ENCODE data around the gene PRRT1.
"Not testable (repeated sequence)": the region's sequence is repeated elsewhere in the genome, so short reads cannot be mapped to it uniquely, and the experiment has no call there.

The PRRT1 gene

GRCh38 chr6:32187725-32188380, 36.1 kb upstream of the PRRT1 start:
- DNase-seq, result not testable (repeated sequence)

DNA sequence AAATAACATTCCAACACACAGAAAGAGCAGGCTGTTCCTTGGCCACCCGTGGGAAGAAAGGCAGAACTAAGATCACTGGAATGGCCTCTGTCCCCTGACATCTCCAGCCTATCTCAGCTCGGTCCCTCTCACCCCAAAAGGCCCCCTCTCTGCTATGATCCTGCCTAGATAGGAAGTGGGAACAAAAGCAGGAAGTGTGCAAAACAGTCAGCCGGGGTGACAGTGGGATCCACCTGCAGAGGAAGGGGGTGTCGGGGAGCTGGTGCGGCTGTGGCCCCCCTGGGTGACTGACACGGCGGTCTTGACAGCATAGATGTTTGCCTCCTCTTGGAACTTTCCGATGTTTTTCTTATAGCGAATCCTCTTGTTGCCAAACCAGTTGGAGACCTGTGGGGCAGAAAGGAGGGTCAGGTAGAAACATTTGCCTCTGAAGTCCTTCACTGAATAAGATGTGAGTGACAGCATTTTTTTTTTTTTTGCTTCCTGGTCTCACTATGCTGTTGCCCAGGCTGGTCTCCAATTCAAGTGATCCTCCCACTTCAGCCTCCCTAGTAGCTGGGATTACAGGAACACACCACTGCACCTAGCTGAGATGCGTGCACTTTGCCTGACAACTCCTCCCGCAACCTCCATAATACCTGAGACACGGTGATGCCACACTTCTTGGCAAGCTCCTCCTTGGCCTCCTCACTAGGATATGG, 35.4 kb upstream of the PRRT1 start:
- DNase-seq, result no peak

GRCh38 chr6:32186151-32186840, 34.6 kb upstream of the PRRT1 start:
- not testable (repeated sequence) for DNase-seq

- not testable (repeated sequence) for DNase-seq
Observed at GRCh38 chr6:32185681-32186131, 34.0 kb upstream of the PRRT1 start.

GRCh38 chr6:32184084-32184640, 32.4 kb upstream of the PRRT1 start, which contains the start of gene AGER:
Gene AGER, minus strand, starts transcription at chr6:32184253. Its CDS starts 31 bp downstream, at chr6:32184222.
- no peak for DNase-seq

DNA sequence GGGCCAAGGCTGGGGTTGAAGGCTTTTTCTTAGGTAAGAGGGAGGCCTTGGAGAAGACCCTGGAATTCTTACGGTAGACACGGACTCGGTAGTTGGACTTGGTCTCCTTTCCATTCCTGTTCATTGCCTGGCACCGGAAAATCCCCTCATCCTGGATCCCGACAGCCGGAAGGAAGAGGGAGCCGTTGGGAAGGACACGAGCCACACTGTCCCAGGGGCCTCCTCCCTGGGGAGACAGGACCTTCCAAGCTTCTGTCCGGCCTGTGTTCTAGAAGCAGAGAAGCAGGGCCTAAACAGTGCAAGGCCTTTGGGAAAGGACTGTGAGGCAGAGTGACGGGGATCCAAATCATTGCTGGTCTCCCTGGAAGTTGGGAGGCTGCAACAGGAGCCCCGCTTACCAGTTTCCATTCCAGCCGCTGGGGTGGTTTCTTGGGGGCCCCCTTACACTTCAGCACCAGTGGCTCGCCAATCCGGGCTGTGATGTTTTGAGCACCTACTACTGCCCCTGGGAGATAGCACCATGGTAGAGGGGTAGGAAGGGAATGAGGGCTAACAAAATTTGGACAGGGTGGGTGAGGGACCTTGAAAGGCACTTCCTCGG, 31.8 kb upstream of the PRRT1 start:
- DNase-seq, result no peak

DNA sequence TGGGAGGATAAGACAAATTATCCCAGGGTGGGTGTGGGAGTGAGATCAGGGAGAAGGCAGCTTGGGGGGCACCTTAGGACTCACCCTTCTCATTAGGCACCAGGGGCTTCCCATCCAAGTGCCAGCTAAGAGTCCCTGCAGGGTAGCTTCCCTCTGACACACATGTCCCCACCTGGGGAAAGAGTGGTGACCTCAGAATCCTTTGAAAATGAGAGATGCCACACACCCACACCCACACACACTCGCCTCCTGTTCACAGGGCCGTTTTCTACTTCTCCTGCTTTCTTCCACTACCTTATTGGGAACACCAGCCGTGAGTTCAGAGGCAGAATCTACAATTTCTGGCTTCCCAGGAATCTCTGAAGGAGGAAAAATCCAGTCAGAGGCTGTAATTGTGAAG, 31.3 kb upstream of the PRRT1 start:
- DNase-seq, result no peak

DNA sequence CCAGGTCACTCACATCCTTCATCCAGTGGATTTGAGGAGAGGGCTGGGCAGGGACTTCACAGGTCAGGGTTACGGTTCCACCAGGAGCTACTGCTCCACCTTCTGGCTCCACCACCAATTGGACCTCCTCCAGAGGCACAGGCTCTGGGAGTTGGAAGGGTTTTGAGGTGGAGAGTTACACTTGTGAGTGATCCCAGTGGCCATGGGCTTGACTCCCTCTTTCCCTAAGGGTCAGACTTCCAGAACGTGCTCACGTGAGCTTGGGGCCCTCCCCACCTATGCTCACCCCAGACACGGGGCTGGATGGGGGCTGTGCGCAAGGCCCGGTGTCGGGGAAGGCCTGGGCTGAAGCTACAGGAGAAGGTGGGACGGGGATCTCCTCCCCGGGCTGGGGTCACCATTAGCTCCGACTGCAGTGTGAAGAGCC, 30.8 kb upstream of the PRRT1 start:
- no peak for DNase-seq

GRCh38 chr6:32181915-32182529, 30.3 kb upstream of the PRRT1 start:
- DNase-seq, result no peak

DNA sequence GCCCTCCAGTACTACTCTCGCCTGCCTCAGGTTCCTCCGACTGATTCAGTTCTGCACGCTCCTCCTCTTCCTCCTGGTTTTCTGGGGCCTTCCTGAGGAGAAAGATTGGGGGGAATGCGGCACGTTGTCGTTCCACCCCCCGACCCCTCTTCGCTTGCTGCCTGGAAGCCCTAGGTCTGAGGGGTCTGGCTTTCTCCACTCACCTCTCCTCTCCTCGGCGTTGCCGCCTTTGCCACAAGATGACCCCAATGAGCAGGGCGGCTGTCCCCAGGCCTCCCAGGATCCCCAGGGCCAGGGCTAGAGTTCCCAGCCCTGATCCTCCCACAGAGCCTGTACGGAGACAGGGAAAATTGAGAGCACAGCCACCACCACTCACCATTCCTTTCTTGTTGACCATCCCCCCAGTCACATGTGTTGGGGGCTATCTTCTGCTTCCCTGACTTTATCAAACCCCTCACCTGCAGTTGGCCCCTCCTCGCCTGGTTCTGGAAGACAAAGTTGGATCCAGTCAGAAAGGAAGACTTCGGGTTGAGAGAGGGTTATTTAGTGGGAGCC, 29.5 kb upstream of the PRRT1 start:
- DNase-seq, result no peak

DNA sequence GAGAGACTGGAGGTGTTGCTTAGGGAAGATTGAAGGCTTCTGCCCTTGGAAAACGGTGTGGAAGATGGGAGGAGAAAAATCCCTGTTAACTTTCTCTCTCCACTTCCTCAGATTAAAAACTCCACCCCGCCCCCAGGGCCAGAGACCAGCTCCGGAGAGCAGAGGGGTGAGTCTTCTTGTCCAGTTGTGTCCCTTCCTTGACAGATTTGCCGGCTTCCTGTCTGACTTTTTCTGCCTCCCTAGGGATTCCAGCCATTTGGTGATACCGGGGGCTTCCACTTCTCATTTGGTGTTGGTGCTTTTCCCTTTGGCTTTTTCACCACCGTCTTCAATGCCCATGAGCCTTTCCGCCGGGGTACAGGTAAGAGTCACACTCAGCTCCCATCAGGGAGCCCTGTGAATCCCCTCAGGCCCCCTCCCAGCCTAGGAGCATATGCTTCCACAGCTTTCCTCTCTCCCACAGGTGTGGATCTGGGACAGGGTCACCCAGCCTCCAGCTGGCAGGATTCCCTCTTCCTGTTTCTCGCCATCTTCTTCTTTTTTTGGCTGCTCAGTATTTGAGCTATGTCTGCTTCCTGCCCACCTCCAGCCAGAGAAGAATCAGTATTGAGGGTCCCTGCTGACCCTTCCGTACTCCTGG, 28.1 kb upstream of the PRRT1 start:
- no peak for DNase-seq

DNA sequence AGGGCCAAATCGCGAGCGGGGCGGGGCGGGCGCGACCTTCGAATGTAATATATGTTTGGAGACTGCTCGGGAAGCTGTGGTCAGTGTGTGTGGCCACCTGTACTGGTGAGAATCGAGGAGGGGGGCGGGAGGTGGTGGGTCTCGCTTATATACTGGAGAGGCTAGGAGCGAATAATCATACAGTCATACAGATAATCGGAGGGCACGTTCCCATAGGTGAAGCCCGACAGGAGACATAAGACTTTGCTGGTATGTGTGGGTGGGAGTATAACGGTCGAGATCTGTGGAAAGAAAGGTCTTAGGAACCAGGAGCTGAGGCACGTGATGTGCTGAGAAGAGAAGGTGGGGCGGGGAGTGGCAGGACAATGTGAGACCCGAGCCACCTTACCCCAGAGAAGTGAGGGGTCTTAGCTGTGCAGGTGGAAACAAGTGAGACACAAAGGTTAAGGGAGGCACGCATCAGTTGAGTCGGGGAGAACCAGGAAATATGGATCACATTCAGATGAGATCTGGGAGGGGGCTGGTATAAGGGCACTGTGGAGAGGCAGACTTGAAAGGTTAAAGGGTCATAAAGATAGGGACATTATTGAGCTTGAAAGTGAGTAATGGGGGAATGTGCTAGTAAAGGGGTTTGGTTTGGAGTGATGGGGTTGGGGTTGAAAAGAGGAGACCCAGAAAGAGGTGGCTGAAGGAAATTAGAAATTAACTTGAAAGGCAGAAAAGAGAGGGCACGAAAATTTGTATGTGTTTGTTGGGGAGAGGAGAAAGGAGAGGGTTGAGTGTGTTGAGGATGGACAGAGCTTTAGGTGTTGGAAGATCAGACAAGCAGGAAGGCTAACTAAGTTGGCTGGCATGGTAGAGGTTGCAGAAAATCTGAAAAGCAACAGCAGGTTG, 27.1 kb upstream of the PRRT1 start:
- DNase-seq, result no peak

DNA sequence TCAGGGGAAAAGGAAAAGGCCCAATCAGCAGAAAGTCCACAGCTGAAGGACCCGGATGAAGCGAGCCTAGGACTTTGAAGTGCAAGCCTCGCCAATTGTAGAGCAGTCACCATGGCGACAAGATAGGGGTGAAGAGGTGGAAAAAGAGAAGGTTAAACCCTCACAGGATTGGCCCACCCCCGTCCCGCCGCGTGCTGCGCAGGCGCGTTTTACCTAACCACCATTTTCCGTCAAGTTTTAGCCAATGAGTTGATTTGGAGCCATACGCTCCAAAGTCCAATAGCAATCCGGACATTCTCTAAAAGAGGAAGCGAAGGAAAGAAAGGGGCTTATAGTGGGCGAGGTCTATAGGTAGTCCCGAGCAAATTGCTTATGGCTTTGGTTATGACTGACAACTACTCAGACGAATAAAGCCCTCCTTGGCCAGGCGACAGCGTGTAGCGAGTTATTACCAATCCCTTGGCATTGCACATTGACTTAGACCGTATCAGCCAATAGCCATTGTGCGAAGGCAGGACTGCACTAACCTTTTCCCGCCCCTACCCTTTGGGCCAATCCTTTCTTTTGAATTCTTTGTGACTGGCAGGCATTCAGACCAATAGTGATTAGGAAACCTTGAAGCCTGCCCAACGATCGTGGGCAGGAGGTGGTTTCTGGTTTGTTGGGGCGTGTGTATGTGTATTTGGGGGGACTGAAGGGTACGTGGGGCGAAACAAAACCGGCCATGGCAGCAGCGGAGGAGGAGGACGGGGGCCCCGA, 26.2 kb upstream of the PRRT1 start, which contains the start of gene RNF5:
TSS of gene RNF5 (plus strand) at position 618 of the 759 bp plus-strand sequence. CDS start at position 725, 107 bp downstream.
- DNase-seq, result peak; percentile 84 to 99 (median 98)

- DNase-seq, result peak in 1 of 6 experiments; percentile 54
Observed at GRCh38 chr6:32177183-32177787, 25.5 kb upstream of the PRRT1 start.

GRCh38 chr6:32176476-32177182, 24.9 kb upstream of the PRRT1 start:
- no peak for DNase-seq

GRCh38 chr6:32175711-32176475, 24.2 kb upstream of the PRRT1 start, which contains the start of gene AGPAT1:
Gene AGPAT1, minus strand, starts transcription at chr6:32176084. Its CDS starts 4,588 bp downstream, at chr6:32171496.
- DNase-seq, result peak; percentile 90 to 95 (median 92)

- DNase-seq, result no peak
Observed at GRCh38 chr6:32175322-32175710, 23.6 kb upstream of the PRRT1 start.

GRCh38 chr6:32174416-32174815, 22.7 kb upstream of the PRRT1 start:
- DNase-seq, result no peak

All from stimulated activated naive CD4-positive, alpha-beta T cell (primary cell).